K562 (cell line): ENCODE results near the gene SMYD2. TPM values are rescaled to one million over a fixed set of nuclear protein-coding genes. Genes with fewer than 3 reads are reported as not detected.

Experiments
- ATAC-seq: fragments of 200-7000 bp; cut with Tn5 transposase; 3 replicates; pipeline ENCODE4 v1.9.1; 2020; ENCODE audit warnings: moderate library complexity
- BruUV-seq: library from RNA; stranded (reverse); fragments of 400-500 nt; replicated peaks from 2 replicates; lab custom pipeline; 2021; lab: Mats Ljungman, UMichigan
- CTCF ChIA-PET: fragments of 300-600 bp; formaldehyde crosslinking; extraction: SDS; loops from one replicate; lab custom pipeline; 2021; ENCODE audit warnings: low intra/inter-chr PET ratio; lab: Yijun Ruan, JAX
- POLR2A ChIA-PET: fragments of 300-600, 350-650 bp; sonication (Branson Sonifier 250); formaldehyde crosslinking; extraction: SDS; loops from one replicate; lab custom pipeline; 2021; ENCODE audit warnings: antibody characterized with exemption, inconsistent platforms; lab: Yijun Ruan, JAX
- DNase-seq, 4 experiments: peaks; one replicate each; pipeline versions ENCODE4 v3.0.0 to v3.0.0-alpha.2; 2011 to 2018; ENCODE audit warnings: low spot score in 3 of 4, mixed read lengths in 3 of 4; ENCODE audit errors: extremely low read depth in 1 of 4
- FAIRE-seq: peaks from 2 replicates; lab custom pipeline; 2011; peaks lifted over from hg19 to GRCh38; lab: Jason Lieb, UNC
- H2AFZ ChIP-seq: 2 replicates; pipeline ENCODE4 v1.6.0; 2011; ENCODE audit warnings: low read depth, low read length, control low read depth, inconsistent platforms
- H3K27ac ChIP-seq: fragments of 200-600 bp; 3 replicates; pipeline ENCODE4 v1.8.0; 2011; ENCODE audit warnings: low read depth, mild to moderate bottlenecking, control low read depth, inconsistent platforms, low read length, moderate library complexity, mixed read lengths; ENCODE audit errors: extremely low read depth
- H3K27me3 ChIP-seq, 2 experiments: fragments of 300-600 bp in 1 of 2; 2 replicates in 1 of 2; 3 replicates in 1 of 2; pipeline versions ENCODE4 v1.6.0 to v1.8.0; 2011; ENCODE audit warnings: inconsistent platforms in 2 of 2, low read length in 2 of 2, mild to moderate bottlenecking in 1 of 2, mixed read lengths in 1 of 2, moderate library complexity in 1 of 2; ENCODE audit not compliant: control insufficient read depth in 2 of 2, insufficient read depth in 2 of 2
- H3K36me3 ChIP-seq: fragments of 300-600 bp; 3 replicates; pipeline ENCODE4 v1.8.0; 2011; ENCODE audit warnings: mild to moderate bottlenecking, low read length, inconsistent platforms; ENCODE audit not compliant: control insufficient read depth, insufficient read depth
- H3K4me1 ChIP-seq, 2 experiments: fragments of 200-600 bp in 1 of 2; replicated peaks in 1 of 2; 2 replicates in 1 of 2; 3 replicates in 1 of 2; pipeline versions ENCODE4 v1.5.1 to v1.8.0; 2011; ENCODE audit warnings: inconsistent platforms in 2 of 2, low read length in 2 of 2, mild to moderate bottlenecking in 1 of 2, mixed read lengths in 1 of 2, moderate library complexity in 1 of 2; ENCODE audit not compliant: control insufficient read depth in 2 of 2, insufficient read depth in 2 of 2
- H3K4me2 ChIP-seq: 2 replicates; pipeline ENCODE4 v1.6.1; 2011; ENCODE audit warnings: low read length, control low read depth, inconsistent platforms, mixed read lengths; ENCODE audit not compliant: insufficient read depth
- H3K4me3 ChIP-seq: fragments of 200-600 bp; sonication (generic), shearing (Covaris generic); 2 replicates; pipeline ENCODE4 v1.5.1; 2016; ENCODE audit warnings: control low read depth, inconsistent platforms
- H3K79me2 ChIP-seq: fragments of 200-600 bp; 3 replicates; pipeline ENCODE4 v1.8.0; 2011; ENCODE audit warnings: low read length, inconsistent platforms; ENCODE audit not compliant: control insufficient read depth, insufficient read depth
- H3K9ac ChIP-seq, 2 experiments: 2 replicates each; pipeline versions ENCODE4 v1.6.0 to v1.6.1; 2011; ENCODE audit warnings: low read depth in 2 of 2, low read length in 2 of 2, control low read depth in 1 of 2, inconsistent platforms in 1 of 2, mild to moderate bottlenecking in 1 of 2, mixed read lengths in 1 of 2; ENCODE audit not compliant: insufficient read depth in 1 of 2
- H3K9me1 ChIP-seq: one replicate; pipeline ENCODE4 v1.6.0; 2011; ENCODE audit warnings: inconsistent platforms, mild to moderate bottlenecking, low read length, moderate library complexity; ENCODE audit not compliant: control insufficient read depth, insufficient read depth
- H3K9me3 ChIP-seq: replicated peaks from 2 replicates; pipeline ENCODE4 v1.5.1; 2011; ENCODE audit warnings: low read depth, low read length, inconsistent platforms; ENCODE audit not compliant: control insufficient read depth, insufficient read depth
- H4K20me1 ChIP-seq: replicated peaks from 2 replicates; pipeline ENCODE4 v1.6.1; 2011; ENCODE audit warnings: low read length, inconsistent platforms, mixed read lengths; ENCODE audit not compliant: control insufficient read depth, insufficient read depth
- CREM ChIP-seq: IDR thresholded peaks from 2 replicates; pipeline ENCODE4 v1.6.1; 2014; ENCODE audit warnings: antibody characterized with exemption, low read depth
- FOXP1 ChIP-seq: sonication (generic); formaldehyde crosslinking; IDR thresholded peaks from 2 replicates; pipeline ENCODE4 v1.8.0; 2022; ENCODE audit warnings: mild to moderate bottlenecking, missing genetic modification reagents
- GTF2A2 ChIP-seq: IDR thresholded peaks from 2 replicates; pipeline ENCODE4 v1.6.1; 2016; ENCODE audit warnings: mild to moderate bottlenecking, missing genetic modification characterization, missing compliant biosample characterization
- HNRNPLL ChIP-seq: fragments of 200-400 bp; formaldehyde crosslinking; IDR thresholded peaks from 2 replicates; pipeline ENCODE4 v1.6.1; 2017; ENCODE audit warnings: low read length, low read depth, mild to moderate bottlenecking; ENCODE audit not compliant: poor library complexity, severe bottlenecking
- MCM3 ChIP-seq: fragments of 450-650 bp; IDR thresholded peaks from 2 replicates; pipeline ENCODE4 v1.6.1; 2016
- NONO ChIP-seq, 2 experiments: fragments of 200-400 bp in 1 of 2; fragments of 450-650 bp in 1 of 2; formaldehyde crosslinking in 1 of 2; IDR thresholded peaks; 2 replicates each; pipeline ENCODE4 v1.6.1; 2017; ENCODE audit warnings: low read depth in 2 of 2, mild to moderate bottlenecking in 2 of 2, moderate library complexity in 2 of 2, low read length in 1 of 2
- POLR3G ChIP-seq: IDR thresholded peaks from 2 replicates; pipeline ENCODE4 v1.6.1; 2011; ENCODE audit not compliant: insufficient read length, insufficient replicate concordance; ENCODE audit errors: extremely low read depth
- PPARD ChIP-seq: fragments of 250-450 bp; sonication (Bioruptor Pico); IDR thresholded peaks from 2 replicates; pipeline ENCODE4 v1.8.0; 2022; ENCODE audit warnings: inconsistent platforms, mild to moderate bottlenecking, moderate library complexity
- SRSF7 ChIP-seq: fragments of 200-400 bp; formaldehyde crosslinking; optimal IDR thresholded peaks from 2 replicates; pipeline ENCODE3; 2017; ENCODE audit warnings: mild to moderate bottlenecking, low read depth, low read length
- TFAP4 ChIP-seq: sonication (generic); formaldehyde crosslinking; IDR thresholded peaks from 2 replicates; pipeline ENCODE4 v1.8.0; 2022; ENCODE audit warnings: missing genetic modification reagents, mild to moderate bottlenecking, moderate library complexity, borderline replicate concordance
- ZNF212 ChIP-seq: fragments of 450-650 bp; formaldehyde crosslinking; IDR thresholded peaks from 2 replicates; pipeline ENCODE4 v1.4.0; 2020; ENCODE audit warnings: mild to moderate bottlenecking
- ZNF384 ChIP-seq: IDR thresholded peaks from 2 replicates; pipeline ENCODE4 v1.6.1; 2012; ENCODE audit warnings: low read depth, low read length, improper control_type of control experiment
- ZNF518B ChIP-seq: fragments of 250-450 bp; sonication (Bioruptor Pico); IDR thresholded peaks from 2 replicates; pipeline ENCODE4 v1.5.0; 2021; ENCODE audit warnings: mild to moderate bottlenecking, moderate library complexity
- WGBS: fragments of 100-300 bp; shearing (Covaris generic); methylation state at CpG from one replicate; pipeline ENCODE4 v1.1.6; 2016; ENCODE audit warnings: low coverage, mixed read lengths; ENCODE audit not compliant: insufficient coverage; ENCODE audit errors: missing lambda C conversion rate; 5-methylcytosine and 5-hydroxymethylcytosine counted together
- in situ Hi-C: fragments of 300-500 bp; cut with MboI; formaldehyde crosslinking; loops from 4 replicates; pipeline ENCODE4 v1.15.0; 2018; ENCODE audit warnings: inconsistent platforms, mixed read lengths
- intact Hi-C: fragments of 100-400 bp; cut with micrococcal nuclease; formaldehyde crosslinking; loops from 2 replicates; pipeline ENCODE4 v1.14.2; 2022
- polyA plus RNA-seq, 8 experiments: library from polyadenylated mRNA; depleted of rRNA in 4 of 8; stranded (reverse) in 5 of 8; unstranded in 3 of 8; fragments of >200 nt; fragmentation: Nextera tagmentation in 2 of 8; fragmentation: Illumina TruSeq in 1 of 8; extraction: Ambion mirVana in 2 of 8; extraction: Trizol in 1 of 8; gene quantifications; 2 replicates each; pipeline versions ENCODE4 v1.2.1 to v1.2.3, GENCODE V29; 2011 to 2014; ENCODE audit warnings: inconsistent platforms in 1 of 8, missing spikeins in 1 of 8
- total RNA-seq, 7 experiments: library from RNA; depleted of rRNA in 6 of 7; stranded (reverse); fragments of >200 nt in 6 of 7; fragmentation: Illumina TruSeq in 2 of 7; extraction: Trizol in 2 of 7; gene quantifications; 2 replicates each; pipeline versions ENCODE4 v1.2.1 to v1.2.3, GENCODE V29; 2011 to 2021; ENCODE audit warnings: low replicate concordance in 1 of 7

SMYD2 gene
- total and polyA plus RNA-seq, 9 of the 15 experiments (the other 6 are each of a cell fraction or from before 2014, with no cell fraction given) = 13.8 to 81.3 (median 39.9) TPM

- TF ChIP-seq ZNF518B (CRISPR knock-in tag) = no peak
- no peak for TF ChIP-seq CREM
- TF ChIP-seq HNRNPLL = no peak
- no peak for TF ChIP-seq ZNF384
Measured at GRCh38 chr1:214310777-214311690, 30.1 kb downstream of the SMYD2 start (continued).

- intact Hi-C loops (no loop called here), in situ Hi-C loops (no loop called here)
- no peak overlapping the region for H3K27ac ChIP-seq
- ChIA-PET POLR2A (interaction anchor here (0.7 to 1.2 kb wide), 3 partner anchors 8 to 22 kb away, joined by 3 to 4 read pairs (median 4); no protein-coding TSS in a partner anchor), CTCF (no interaction called here)
- peaks cover 8% of the 10 kb centered on the region; the same call in 1 of the 3 replicates for H3K36me3 ChIP-seq
- no peaks in the 10 kb centered on the region for H3K27me3 ChIP-seq
- no peaks in the 10 kb centered on the region for H3K4me1 ChIP-seq
- H3K9me3 ChIP-seq = no peaks in the 10 kb centered on the region
- TF ChIP-seq TFAP4 (CRISPR knock-in tag) (no peak), POLR3G (no peak), MCM3 (no peak), NONO (IDR thresholded peaks at IDR 0.05; ENCODE audit: low read depth in 2 of 2, low read length in 1 of 2) (no peak), ZNF212 (CRISPR knock-in tag) (no peak), FOXP1 (CRISPR knock-in tag) (no peak), SRSF7 (no peak), GTF2A2 (tag) (no peak), PPARD (CRISPR knock-in tag) (no peak)
- H3K9ac ChIP-seq = no peak overlapping the region
- no peak overlapping the region for H3K4me2 ChIP-seq
- H3K79me2 ChIP-seq = no peaks in the 10 kb centered on the region
- ATAC-seq = no peak
- DNase-seq = no peak
- 0 out of 2 replicates have a peak, but pooled peaks cover under 1% of the 10 kb centered on the region for H4K20me1 ChIP-seq
- H3K4me3 ChIP-seq = no peak overlapping the region
- 72% methylated on average over 10 of the region's 10 CpGs for WGBS
- FAIRE-seq = no peak
- no TSS peak for BruUV-seq
- H3K9me1 ChIP-seq = no peaks in the 10 kb centered on the region
- H2AFZ ChIP-seq = no peak overlapping the region
Measured at GRCh38 chr1:214312530-214313051, 31.6 kb downstream of the SMYD2 start.
